Jurkat, Clone E6-1 (cell line): Measurements from ENCODE around the gene OR4P4. TPM values are rescaled to one million over a fixed set of nuclear protein-coding genes. Genes with fewer than 3 reads are reported as not detected.

Experiments used
- DNase-seq: peaks from one replicate; pipeline ENCODE4 v3.0.0-alpha.2; 2011; ENCODE audit warnings: low read depth, low spot score
- H3K4me3 ChIP-seq: 2 replicates; pipeline ENCODE4 v1.5.1; 2011; ENCODE audit warnings: mild to moderate bottlenecking, low read length, control low read depth, moderate library complexity
- polyA plus RNA-seq: library from polyadenylated mRNA; unstranded; fragments of >200 nt; gene quantifications from one replicate; pipeline ENCODE4 v1.2.1, GENCODE V29; 2012; ENCODE audit warnings: missing spikeins; ENCODE audit not compliant: insufficient read length, insufficient read depth

The OR4P4 gene
- not detected for polyA plus RNA-seq

DNA sequence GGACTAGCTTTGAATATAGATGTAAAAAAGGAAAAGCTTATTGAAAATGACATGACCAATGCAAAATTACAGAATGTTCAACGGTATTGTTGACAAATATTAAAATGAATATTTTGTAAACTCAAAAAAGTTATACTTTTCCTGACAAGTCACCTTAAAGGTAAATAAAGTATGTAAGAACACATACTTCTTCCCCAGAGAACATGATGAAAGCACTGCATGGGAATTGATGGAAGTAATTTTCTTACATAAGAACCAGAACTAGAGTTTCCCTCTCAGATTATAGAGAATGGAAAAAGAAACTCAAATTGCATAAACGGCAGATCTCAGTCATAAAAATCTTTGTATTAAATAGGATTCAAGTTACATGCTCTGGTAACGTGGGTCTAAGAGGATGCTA lies at the start of gene OR4P4:
OR4P4 (plus strand) TSS at position 301 of the 400 bp plus-strand sequence.
- DNase-seq = no peak
- H3K4me3 ChIP-seq = no peak within 1 kb of the TSS

DNA sequence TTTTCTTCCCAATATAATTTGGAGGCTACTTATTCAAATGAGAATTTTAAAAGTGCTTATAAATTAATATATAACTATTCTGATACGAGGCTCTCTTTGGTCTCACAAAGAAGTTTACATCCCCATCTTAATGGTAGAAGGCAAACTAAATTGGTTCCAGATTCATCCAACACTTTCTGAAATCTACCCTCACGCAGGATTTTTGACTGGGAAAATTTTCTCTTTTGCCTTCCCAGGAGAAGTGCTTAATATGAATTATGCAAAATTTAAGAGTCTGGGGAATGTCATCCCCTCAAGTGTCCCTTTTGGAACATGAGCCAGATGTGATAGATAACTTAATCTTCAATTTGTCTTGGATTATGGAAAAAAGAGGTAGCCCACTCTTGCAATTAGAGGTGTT lies 27.4 kb upstream of the OR4P4 start, which contains the start of gene OR4C11:
OR4C11 (minus strand) TSS at position 101 of the 400 bp plus-strand sequence. CDS start 3,272 bp downstream, outside the sequence.
- DNase-seq = no peak

DNA sequence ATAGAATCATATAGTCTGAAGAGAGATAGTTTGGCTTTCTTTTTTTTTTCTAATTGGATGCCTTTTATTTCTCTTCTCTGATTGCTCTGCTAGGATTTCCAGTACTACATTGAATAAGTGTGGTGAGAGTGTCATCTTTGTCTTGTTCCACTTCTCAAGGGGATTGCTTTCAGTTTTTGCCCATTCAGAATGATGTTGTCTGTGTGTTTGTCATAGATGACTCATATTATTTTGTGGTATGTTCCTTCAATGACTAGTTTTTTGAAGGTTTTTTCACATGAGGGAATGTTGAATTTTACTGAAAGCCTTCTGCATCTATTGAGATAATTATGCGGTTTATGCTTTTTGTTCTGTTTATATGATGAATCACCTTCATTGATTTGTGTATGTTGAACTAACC lies 10.4 kb upstream of the OR4P4 start:
- DNase-seq = no peak
- H3K4me3 ChIP-seq = no peak overlapping the region

More for the DNA sequence above, 27.4 kb upstream of the OR4P4 start, which contains the start of gene OR4C11:
- no peak within 1 kb of the TSS for H3K4me3 ChIP-seq

DNA sequence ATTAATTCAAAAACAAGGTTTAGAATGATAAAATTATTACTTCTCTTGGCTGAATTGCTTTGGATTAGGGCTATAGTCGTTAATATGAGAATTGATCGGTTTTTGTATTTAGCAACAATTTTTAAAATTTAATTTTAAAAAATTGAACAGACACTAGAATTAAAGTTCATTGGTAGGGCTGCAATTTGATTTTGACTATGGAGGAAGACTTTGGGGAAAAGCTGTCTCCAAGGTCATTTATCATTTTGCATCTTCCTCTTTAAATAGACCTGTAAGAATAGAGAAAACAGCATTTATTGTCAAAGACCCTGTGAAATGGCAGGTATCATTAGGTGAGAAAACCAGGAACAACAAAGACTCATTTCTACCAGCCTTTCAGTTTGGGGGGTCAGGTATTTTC lies 13.1 kb downstream of the OR4P4 start, which contains the start of gene OR4S2:
OR4S2 (plus strand) TSS at position 301 of the 400 bp plus-strand sequence. CDS start 2,577 bp downstream, outside the sequence.
- no peak for DNase-seq
- H3K4me3 ChIP-seq = no peak within 1 kb of the TSS

DNA sequence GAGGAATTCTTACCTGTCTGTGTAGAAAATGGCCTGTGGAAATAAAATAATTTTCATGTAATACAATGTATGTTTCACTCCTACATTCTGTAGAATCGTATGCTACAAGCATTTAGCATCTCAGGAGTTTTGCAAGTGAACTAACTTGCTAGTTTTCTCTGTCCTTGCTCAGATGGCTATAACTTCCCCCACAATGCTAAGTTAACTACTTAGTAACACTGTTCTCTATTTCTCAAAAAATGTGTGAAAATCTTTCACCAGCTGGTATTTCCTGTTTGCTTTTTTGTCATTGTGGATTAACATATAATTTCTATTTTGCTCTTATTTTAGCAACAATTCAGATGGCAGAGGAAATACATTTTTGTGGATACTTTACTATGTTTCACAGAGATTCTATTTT lies 17.6 kb downstream of the OR4P4 start:
- H3K4me3 ChIP-seq = no peak overlapping the region
- no peak for DNase-seq

DNA sequence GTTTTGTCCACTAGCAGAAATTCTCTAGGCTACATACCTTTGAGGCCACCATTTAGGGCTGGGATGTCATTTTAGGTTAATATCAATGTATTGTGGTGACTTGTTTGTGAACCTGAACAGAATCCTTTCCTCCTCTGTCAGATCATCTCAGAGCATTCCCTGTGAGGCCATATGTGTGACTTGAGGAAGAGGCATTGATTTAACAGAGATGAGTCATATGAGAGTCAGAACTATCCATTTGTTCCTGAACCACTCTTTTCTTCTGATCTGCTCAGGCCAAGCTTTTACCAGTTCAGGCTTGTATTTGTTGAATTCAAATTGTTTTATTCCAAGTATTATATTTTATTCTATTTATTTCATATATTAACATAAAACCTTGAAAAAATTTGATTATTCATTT lies 20.2 kb downstream of the OR4P4 start:
- DNase-seq = no peak
- no peak overlapping the region for H3K4me3 ChIP-seq

DNA sequence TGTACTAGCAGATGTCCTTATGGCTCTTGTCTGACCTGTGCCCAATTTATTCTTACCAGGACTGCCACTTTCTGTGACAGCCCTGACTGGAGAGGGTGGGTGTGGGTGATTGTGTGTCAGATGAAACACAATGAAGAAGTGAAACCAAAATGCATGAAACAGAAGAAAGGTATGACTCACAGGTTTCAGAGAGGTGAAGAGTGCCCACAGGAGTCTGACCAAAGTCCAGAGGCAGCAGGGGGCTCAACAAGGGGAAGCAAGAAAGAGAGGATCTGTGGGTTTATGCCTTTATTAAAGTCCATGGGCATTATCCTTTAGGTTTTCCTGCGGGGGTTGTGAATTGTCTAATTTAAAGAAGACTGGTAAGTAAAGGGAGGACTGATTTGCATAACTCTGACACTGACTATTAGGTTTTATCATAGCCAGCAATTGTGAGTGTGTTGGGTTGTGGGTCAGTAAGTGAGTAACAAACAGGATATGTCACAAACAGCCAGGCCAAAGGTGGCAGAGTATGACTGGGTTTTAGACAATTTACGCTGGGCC lies 23.2 kb downstream of the OR4P4 start:
- no peak overlapping the region for H3K4me3 ChIP-seq
- DNase-seq = no peak

DNA sequence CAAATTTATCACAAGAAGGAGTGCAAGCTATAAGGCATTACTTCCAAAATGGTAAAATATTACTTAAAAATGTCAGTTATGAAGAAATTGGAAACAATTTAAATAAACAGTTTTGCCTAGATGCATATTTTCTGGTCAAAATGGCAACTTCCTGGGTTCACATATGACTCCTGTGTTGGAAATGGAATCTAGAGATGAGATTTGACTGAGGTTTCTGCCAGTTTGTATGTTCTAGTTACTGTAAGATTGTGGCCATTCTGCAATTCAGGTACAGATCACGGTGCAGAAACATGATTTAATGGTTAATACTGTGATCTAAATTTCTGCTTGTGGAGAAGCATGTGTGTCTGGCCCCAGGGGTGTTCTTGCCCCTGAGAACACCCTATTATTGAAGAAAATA lies 23.7 kb downstream of the OR4P4 start:
- H3K4me3 ChIP-seq = no peak overlapping the region
- no peak for DNase-seq

DNA sequence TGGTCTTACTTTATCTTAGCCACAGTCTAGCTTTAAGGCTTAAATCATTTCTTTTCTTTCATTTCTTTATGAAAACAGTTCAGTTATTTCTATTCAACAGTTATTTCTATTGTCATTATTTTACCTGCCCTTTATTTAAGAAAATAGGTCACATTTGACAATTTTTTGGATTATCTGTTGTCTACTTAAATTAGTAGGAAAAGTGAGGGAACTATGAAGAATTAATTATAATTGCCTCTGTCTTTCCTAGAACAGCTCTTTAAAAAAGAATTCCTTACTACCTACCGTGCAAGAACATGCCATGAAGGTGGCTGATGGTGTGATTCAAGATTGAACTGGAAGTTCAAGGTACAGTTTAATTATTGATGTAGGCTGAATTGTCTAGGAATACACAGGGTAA lies 27.0 kb downstream of the OR4P4 start, which contains the start of gene OR4C6:
OR4C6 (plus strand) TSS at position 301 of the 400 bp plus-strand sequence. CDS start 2,966 bp downstream, outside the sequence.
- no peak for DNase-seq
- no peak within 1 kb of the TSS for H3K4me3 ChIP-seq

DNA sequence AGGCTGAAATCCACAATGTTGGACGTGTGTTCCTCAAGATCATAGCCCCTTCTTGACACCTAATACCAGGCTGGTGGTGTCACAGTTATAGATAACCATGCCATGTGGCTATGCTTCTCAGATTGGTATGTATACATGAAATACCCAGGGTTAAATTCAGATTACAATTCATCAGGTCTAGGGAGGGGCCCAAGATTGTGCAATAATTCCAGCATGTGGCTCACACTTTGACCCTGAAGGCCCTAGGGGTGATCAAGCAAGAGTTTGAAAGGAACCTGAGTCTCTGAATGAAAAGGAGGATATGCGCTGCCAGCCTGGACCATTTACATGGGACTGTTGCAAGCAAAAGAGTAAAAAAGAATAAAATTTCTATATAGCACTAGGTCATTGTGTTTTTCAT lies 34.5 kb downstream of the OR4P4 start:
- DNase-seq = no peak
- no peak overlapping the region for H3K4me3 ChIP-seq

DNA sequence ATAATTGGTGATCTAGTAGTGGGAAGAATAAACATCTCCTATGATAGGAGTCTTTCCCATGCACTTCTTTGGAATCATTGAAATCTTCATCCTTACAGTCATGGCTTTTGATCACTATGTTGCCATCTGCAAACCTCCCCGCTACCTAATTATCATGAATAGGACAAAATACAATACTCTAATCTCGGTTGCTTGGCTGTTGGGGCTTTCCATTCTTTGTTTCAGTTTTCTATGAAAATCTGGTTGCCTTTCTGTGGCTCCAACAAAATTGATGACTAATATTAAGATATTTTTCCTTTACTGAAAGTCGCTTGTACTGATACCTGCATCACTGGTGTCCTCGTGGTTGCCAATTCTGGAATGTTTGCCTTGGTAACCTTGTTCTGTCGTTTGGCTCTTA lies 38.9 kb downstream of the OR4P4 start:
- H3K4me3 ChIP-seq = no peak overlapping the region
- DNase-seq = no peak
